CD14-positive monocyte (primary cell): ENCODE results near the gene SH3BP5L. TPM values are rescaled to one million over a fixed set of nuclear protein-coding genes. Genes with fewer than 3 reads are reported as not detected.

Experiments
- DNase-seq, 3 donors: peaks; one replicate each; pipeline ENCODE4 v3.0.0-alpha.2; 2011 to 2022
- H2AFZ ChIP-seq: 2 replicates; pipeline ENCODE4 v1.6.0; 2012; ENCODE audit warnings: mild to moderate bottlenecking, low read depth, low read length, inconsistent platforms; ENCODE audit not compliant: insufficient read depth, poor library complexity, severe bottlenecking
- H3K27ac ChIP-seq, 2 donors: 1 replicate in 1 of 2; 2 replicates in 1 of 2; pipeline ENCODE4 v1.5.1; 2012 to 2013; ENCODE audit warnings: low read length in 2 of 2, control low read depth in 1 of 2, inconsistent platforms in 1 of 2, low read depth in 1 of 2, mild to moderate bottlenecking in 1 of 2
- H3K27me3 ChIP-seq, 2 donors: one replicate each; pipeline versions ENCODE4 v1.6.0 to v1.6.1; 2011 to 2013; ENCODE audit warnings: low read length in 2 of 2; ENCODE audit not compliant: control insufficient read depth in 2 of 2, insufficient read depth in 2 of 2
- H3K36me3 ChIP-seq, 2 donors: replicated peaks in 1 of 2; 1 replicate in 1 of 2; 2 replicates in 1 of 2; pipeline versions ENCODE4 v1.5.1 to v1.6.1; 2012 to 2013; ENCODE audit warnings: low read length in 2 of 2, control low read depth in 1 of 2, inconsistent platforms in 1 of 2, mild to moderate bottlenecking in 1 of 2; ENCODE audit not compliant: insufficient read depth in 2 of 2, control insufficient read depth in 1 of 2
- H3K4me1 ChIP-seq, 2 donors: 1 replicate in 1 of 2; 2 replicates in 1 of 2; pipeline versions ENCODE4 v1.5.1 to v1.6.1; 2012 to 2013; ENCODE audit warnings: low read length in 2 of 2, control low read depth in 1 of 2, inconsistent platforms in 1 of 2, mild to moderate bottlenecking in 1 of 2, moderate library complexity in 1 of 2; ENCODE audit not compliant: insufficient read depth in 2 of 2, control insufficient read depth in 1 of 2
- H3K4me2 ChIP-seq: replicated peaks from 2 replicates; pipeline ENCODE3; 2012; ENCODE audit warnings: low read length, moderate library complexity, mild to moderate bottlenecking; ENCODE audit not compliant: poor library complexity, severe bottlenecking; ENCODE audit errors: extremely low read depth
- H3K4me3 ChIP-seq, 3 experiments: fragments of 200-600 bp in 1 of 3; sonication (generic) in 1 of 3; replicated peaks in 1 of 3; 1 replicate in 2 of 3; 2 replicates in 1 of 3; pipeline ENCODE4 v1.5.1; 2011 to 2013; ENCODE audit warnings: low read length in 3 of 3, mild to moderate bottlenecking in 3 of 3, control low read depth in 2 of 3, low read depth in 2 of 3, inconsistent platforms in 1 of 3, moderate library complexity in 1 of 3
- H3K79me2 ChIP-seq: 2 replicates; pipeline ENCODE4 v1.6.0; 2012; ENCODE audit warnings: mild to moderate bottlenecking, control low read depth, inconsistent platforms, low read length, moderate library complexity; ENCODE audit not compliant: insufficient read depth
- H3K9ac ChIP-seq: 2 replicates; pipeline ENCODE4 v1.6.0; 2017; ENCODE audit warnings: low read length, mild to moderate bottlenecking; ENCODE audit not compliant: insufficient read depth, poor library complexity, severe bottlenecking
- H3K9me3 ChIP-seq, 2 donors: replicated peaks in 1 of 2; 1 replicate in 1 of 2; 2 replicates in 1 of 2; pipeline versions ENCODE4 v1.5.1 to v1.6.1; 2012 to 2013; ENCODE audit warnings: low read length in 2 of 2, control low read depth in 1 of 2; ENCODE audit not compliant: control insufficient read depth in 1 of 2, insufficient read depth in 1 of 2
- H4K20me1 ChIP-seq: 2 replicates; pipeline ENCODE4 v1.6.0; 2012; ENCODE audit warnings: mild to moderate bottlenecking, low read length, control low read depth, moderate library complexity; ENCODE audit not compliant: insufficient read depth
- H3K27ac Mint-ChIP-seq, 7 donors: one replicate each; pipeline ENCODE4 v1.8.0; 2020; ENCODE audit warnings: mild to moderate bottlenecking in 7 of 7, mixed read lengths in 7 of 7, moderate library complexity in 6 of 7, inconsistent platforms in 2 of 7
- H3K27me3 Mint-ChIP-seq, 3 donors: one replicate each; pipeline ENCODE4 v1.8.0; 2021 to 2022; ENCODE audit warnings: low read depth in 3 of 3, mild to moderate bottlenecking in 3 of 3, mixed read lengths in 3 of 3, moderate library complexity in 3 of 3, inconsistent platforms in 1 of 3
- H3K36me3 Mint-ChIP-seq, 2 donors: one replicate each; pipeline ENCODE4 v1.8.0; 2020; ENCODE audit warnings: mixed read lengths in 2 of 2, inconsistent platforms in 1 of 2, mild to moderate bottlenecking in 1 of 2
- H3K4me1 Mint-ChIP-seq: one replicate; pipeline ENCODE4 v1.8.0; 2020; ENCODE audit warnings: mild to moderate bottlenecking, mixed read lengths
- H3K4me3 Mint-ChIP-seq, 2 donors: one replicate each; pipeline ENCODE4 v1.8.0; 2020; ENCODE audit warnings: mild to moderate bottlenecking in 2 of 2, mixed read lengths in 2 of 2, moderate library complexity in 1 of 2
- H3K9me3 Mint-ChIP-seq, 7 donors: one replicate each; pipeline ENCODE4 v1.8.0; 2020 to 2022; ENCODE audit warnings: mixed read lengths in 7 of 7, mild to moderate bottlenecking in 6 of 7, moderate library complexity in 6 of 7, inconsistent platforms in 2 of 7
- CTCF ChIP-seq: fragments of 200-600 bp; IDR thresholded peaks from one replicate; pipeline ENCODE4 v1.8.0; 2022; ENCODE audit warnings: antibody characterized with exemption, mild to moderate bottlenecking
- WGBS: methylation state at CpG from one replicate; pipeline ENCODE4 v1.1.5; 2013; ENCODE audit warnings: missing lambda C conversion rate; ENCODE audit not compliant: insufficient coverage; 5-methylcytosine and 5-hydroxymethylcytosine counted together
- intact Hi-C, 2 donors: fragments of 100-400 bp; cut with micrococcal nuclease; formaldehyde crosslinking; loops; one replicate each; pipeline versions ENCODE4 v1.15.0 to v1.15.1; 2023
- polyA minus RNA-seq: library from RNA; depleted of rRNA, polyadenylated mRNA; stranded (reverse); fragments of >200 nt; gene quantifications from 2 replicates; pipeline ENCODE4 v1.2.3, GENCODE V29; 2012
- polyA plus RNA-seq, 3 donors: library from polyadenylated mRNA; depleted of rRNA in 1 of 3; unstranded in 2 of 3; stranded (reverse) in 1 of 3; fragments of 300-500 nt in 2 of 3; fragments of >200 nt in 1 of 3; fragmentation: Illumina TruSeq in 2 of 3; gene quantifications; 1 replicate in 2 of 3; 2 replicates in 1 of 3; pipeline ENCODE4 v1.2.3, GENCODE V29; 2012 to 2021
- total RNA-seq, 12 experiments: library from RNA in 1 of 12; stranded (reverse) in 1 of 12; fragments of 120-200 nt in 1 of 12; gene quantifications; one replicate each; pipeline ENCODE4 v1.2.4 and lab custom pipeline; 2013 to 2026; ENCODE audit warnings: mixed read lengths in 6 of 12, inconsistent platforms in 1 of 12

SH3BP5L gene
- 21.8 TPM for total RNA-seq (2013)
- 10 to 100 TPM in 1 of 3 donors, 1 to 10 TPM in 2; 4.0 to 15.7 (median 4.3) TPM for polyA plus RNA-seq
- 14.5 and 20.6 TPM in 2 replicates for polyA minus RNA-seq
- total RNA-seq (lab: John Stamatoyannopoulos, UW), result 3.9 to 24.5 (median 16.1) reads per million in 11 experiments

- H3K4me3 Mint-ChIP-seq, result peak within 1 kb of the TSS; percentile 90 to 100
- WGBS, result under 1% methylated on average over 43 of the region's 56 CpGs
- intact Hi-C loops, result no loop called here
- H3K4me1 Mint-ChIP-seq, result peaks cover 70% of the 10 kb centered on the region
- Histone ChIP-seq H3K27me3 (no peaks in the 10 kb centered on the region), H3K79me2 (peaks cover 46% of the 10 kb centered on the region), H3K9ac (peak within 1 kb of the TSS; percentile 92), H3K4me1 (peaks cover 69 to 78% of the 10 kb centered on the region in 2 donors), H3K4me3 (peak within 1 kb of the TSS; percentile 66 to 82 (median 72)), H3K4me2 (peak within 1 kb of the TSS; percentile 92), H3K36me3 (peaks cover 0 to 19% of the 10 kb centered on the region in 2 donors), H4K20me1 (peaks cover 6% of the 10 kb centered on the region), H2AFZ (peak within 1 kb of the TSS; percentile 87), H3K9me3 (no peaks in the 10 kb centered on the region), H3K27ac (peak within 1 kb of the TSS; percentile 90 to 99)
- H3K36me3 Mint-ChIP-seq, result peaks cover 24 to 29% of the 10 kb centered on the region in 2 donors
- peak; percentile 80 for TF ChIP-seq CTCF
- peak within 1 kb of the TSS; percentile 96 to 100 (median 99) for H3K27ac Mint-ChIP-seq
- no peaks in the 10 kb centered on the region for H3K27me3 Mint-ChIP-seq
- peak; percentile 94 to 95 (median 94) for DNase-seq
- peaks cover 0 to 1% (median 0%) of the 10 kb centered on the region in 7 donors for H3K9me3 Mint-ChIP-seq
These were observed at the start of gene SH3BP5L for GRCh38 chr1:248825909-248826760. Gene SH3BP5L, minus strand, starts transcription at chr1:248825915. Its CDS starts 980 bp downstream, at chr1:248824935.

GRCh38 chr1:248873993-248874533 lies 48.3 kb upstream of the SH3BP5L start:
- peaks cover 0 to 3% (median 0%) of the 10 kb centered on the region in 3 donors for H3K27me3 Mint-ChIP-seq
- Histone ChIP-seq H2AFZ (peak overlapping the region; percentile 93), H3K4me2 (peak overlapping the region; percentile 91), H3K4me3 (peak overlapping the region; percentile 65 to 94 (median 71)), H3K4me1 (peaks cover 16 to 19% of the 10 kb centered on the region in 2 donors), H3K9me3 (no peaks in the 10 kb centered on the region), H3K27ac (peak overlapping the region; percentile 92), H3K27me3 (no peaks in the 10 kb centered on the region), H3K9ac (peak overlapping the region; percentile 79), H3K79me2 (no peaks in the 10 kb centered on the region), H3K36me3 (no peaks in the 10 kb centered on the region), H4K20me1 (no peaks in the 10 kb centered on the region)
- WGBS, result 22% methylated on average over 13 of the region's 23 CpGs
- peak; percentile 78 to 92 (median 84) for DNase-seq
- H3K27ac Mint-ChIP-seq, result peak overlapping the region; percentile 92 to 98 (median 97)
- TF ChIP-seq CTCF, result no peak
- H3K36me3 Mint-ChIP-seq, result no peaks in the 10 kb centered on the region
- intact Hi-C loops, result loop anchor here in 1 of 2 donors (2.0 kb wide), 1 partner anchor 15 kb away; the partner anchor contains the start of gene ZNF692
- H3K4me1 Mint-ChIP-seq, result peaks cover 18% of the 10 kb centered on the region
- H3K4me3 Mint-ChIP-seq, result peak overlapping the region; percentile 91 to 95
- no peaks in the 10 kb centered on the region for H3K9me3 Mint-ChIP-seq
